GM23248 (cell line): ENCODE measurements around the gene PAXX.

Source experiments
- EZH2 ChIP-seq: fragments of 200-600 bp; sonication (generic); IDR thresholded peaks from 2 replicates; pipeline ENCODE4 v1.6.1; 2018; ENCODE audit warnings: antibody characterized with exemption, mild to moderate bottlenecking; ENCODE audit not compliant: insufficient read depth, poor library complexity, severe bottlenecking
- EZH2phosphoT487 ChIP-seq: fragments of 200-600 bp; sonication (generic); IDR thresholded peaks from 2 replicates; pipeline ENCODE4 v1.6.1; 2018; ENCODE audit warnings: antibody characterized with exemption, moderate library complexity, mild to moderate bottlenecking, low read depth; ENCODE audit not compliant: insufficient read depth

DNA sequence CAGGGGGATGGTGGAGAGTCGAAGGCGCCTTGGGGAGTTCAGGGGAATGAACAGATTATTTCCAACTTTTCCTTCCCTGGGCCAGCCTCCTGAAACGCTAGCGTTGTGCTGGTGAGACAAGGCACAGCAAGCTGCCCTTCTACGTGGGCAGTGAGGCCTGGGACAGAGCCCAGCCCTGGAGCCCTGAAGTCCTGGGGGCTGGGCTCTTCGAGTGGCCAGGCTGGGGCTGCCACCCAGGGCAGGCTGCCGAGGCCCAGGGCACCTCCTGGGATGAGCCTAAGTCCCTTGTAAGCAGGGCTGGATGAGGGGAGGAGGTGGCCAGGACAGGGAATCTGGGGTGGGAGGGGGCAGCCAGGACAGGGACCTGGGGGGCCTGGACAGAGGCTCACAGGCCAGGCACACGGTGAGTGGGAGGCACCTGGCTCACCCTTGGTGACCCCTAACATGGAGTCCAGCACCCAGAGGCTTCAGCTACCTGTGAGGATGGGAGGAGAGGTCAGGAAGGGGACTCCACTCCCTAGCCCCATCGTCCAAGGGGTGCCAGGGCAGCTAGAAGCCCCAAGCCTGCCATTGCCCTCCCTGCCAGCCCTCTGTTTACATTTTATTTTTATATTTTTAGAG is 41.5 kb upstream of the PAXX start:
- TF ChIP-seq EZH2: no peak
- no peak for TF ChIP-seq EZH2phosphoT487
